ENCODE results near the gene USP36.

GRCh38 chr17:78781893-78782304 is 58.7 kb downstream of the USP36 start, which contains the start of gene CYTH1:
- TF ChIP-seq CTCF (IDR thresholded peaks at IDR 0.05; ENCODE audit: low read depth, low read length, missing input control) (no peak), TAF1 (conservative IDR thresholded peaks at IDR 0.05) (no peak), MAX (IDR thresholded peaks at IDR 0.05) (no peak), SP1 (IDR thresholded peaks at IDR 0.05) (no peak), YY1 (IDR thresholded peaks at IDR 0.05) (no peak), RAD21 (IDR thresholded peaks at IDR 0.05) (no peak), FOXA1 (IDR thresholded peaks at IDR 0.05) (no peak), ATF3 (IDR thresholded peaks at IDR 0.05) (no peak), ZBTB33 (IDR thresholded peaks at IDR 0.05) (no peak), JUND (IDR thresholded peaks at IDR 0.05) (no peak), EGR1 (IDR thresholded peaks at IDR 0.05; ENCODE audit: low read depth in 2 of 2) (no peak), RXRA (IDR thresholded peaks at IDR 0.05) (no peak), GABPA (IDR thresholded peaks at IDR 0.05 in 1 of 2, conservative IDR thresholded peaks at IDR 0.05 in 1 of 2) (no peak), REST (IDR thresholded peaks at IDR 0.05) (no peak)
